Neural cell (in vitro differentiated cells): Measurements from ENCODE around the gene ZBTB17. TPM values are rescaled to one million over a fixed set of nuclear protein-coding genes. Genes with fewer than 3 reads are reported as not detected.

Source experiments
- H2AFZ ChIP-seq: fragments of 200-600, 300-800 bp; sonication (generic), shearing (Covaris generic); 2 replicates; pipeline ENCODE4 v1.6.0; 2014; ENCODE audit warnings: low read depth, mild to moderate bottlenecking, antibody characterized with exemption, low read length, moderate library complexity
- H3F3A ChIP-seq: fragments of 200-600 bp; shearing (Covaris generic); 2 replicates; pipeline ENCODE4 v1.6.1; 2016; ENCODE audit warnings: mild to moderate bottlenecking, moderate library complexity, mixed read lengths, antibody characterized with exemption, low read length; ENCODE audit not compliant: insufficient read depth, poor library complexity, severe bottlenecking
- H3K27ac ChIP-seq: fragments of 200-600, 300-800 bp; sonication (generic), shearing (Covaris generic); 2 replicates; pipeline ENCODE4 v1.5.1; 2014; ENCODE audit warnings: mild to moderate bottlenecking, low read length, moderate library complexity
- H3K27me3 ChIP-seq: fragments of 300-800, 200-600 bp; sonication (generic), shearing (Covaris generic); 2 replicates; pipeline ENCODE4 v1.6.0; 2014; ENCODE audit warnings: mild to moderate bottlenecking, low read depth, low read length, moderate library complexity; ENCODE audit not compliant: insufficient read depth
- H3K36me3 ChIP-seq: fragments of 300-800, 200-600 bp; sonication (generic), shearing (Covaris generic); 2 replicates; pipeline ENCODE4 v1.5.1; 2014; ENCODE audit warnings: mild to moderate bottlenecking, antibody characterized with exemption, low read length, moderate library complexity; ENCODE audit not compliant: insufficient read depth
- H3K4me2 ChIP-seq: fragments of 300-800, 200-600 bp; sonication (generic), shearing (Covaris generic); 2 replicates; pipeline ENCODE4 v1.6.0; 2014; ENCODE audit warnings: mild to moderate bottlenecking, low read length
- H3K4me3 ChIP-seq: fragments of 300-800, 200-600 bp; sonication (generic), shearing (Covaris generic); 2 replicates; pipeline ENCODE4 v1.5.1; 2014; ENCODE audit warnings: mild to moderate bottlenecking, low read length, moderate library complexity
- H3K79me2 ChIP-seq: fragments of 200-600 bp; shearing (Covaris generic); replicated peaks from 2 replicates; pipeline ENCODE4 v1.6.0; 2014; ENCODE audit warnings: mild to moderate bottlenecking, low read length, moderate library complexity; ENCODE audit not compliant: insufficient read depth
- H3K9ac ChIP-seq: fragments of 300-800, 200-600 bp; sonication (generic), shearing (Covaris generic); 2 replicates; pipeline ENCODE4 v1.6.1; 2016; ENCODE audit warnings: mild to moderate bottlenecking, low read length, mixed read lengths
- H3K9me2 ChIP-seq: fragments of 200-600 bp; shearing (Covaris generic); 2 replicates; pipeline ENCODE4 v1.6.1; 2016; ENCODE audit warnings: mild to moderate bottlenecking, low read length, mixed read lengths; ENCODE audit not compliant: insufficient read depth
- H3K9me3 ChIP-seq: fragments of 200-600, 300-800 bp; sonication (generic), shearing (Covaris generic); 2 replicates; pipeline ENCODE4 v1.6.1; 2016; ENCODE audit warnings: mild to moderate bottlenecking, mixed run types, low read length, moderate library complexity, mixed read lengths
- H4K20me1 ChIP-seq: fragments of 200-600 bp; shearing (Covaris generic); 2 replicates; pipeline ENCODE4 v1.6.1; 2016; ENCODE audit warnings: mild to moderate bottlenecking, mixed run types; ENCODE audit not compliant: insufficient read depth
- EP300 ChIP-seq: fragments of 450-650 bp; conservative IDR thresholded peaks from 2 replicates; pipeline ENCODE4 v1.6.1; 2014; ENCODE audit warnings: antibody characterized with exemption, mild to moderate bottlenecking, moderate library complexity; ENCODE audit not compliant: poor library complexity, severe bottlenecking
- EZH2 ChIP-seq: fragments of 200-600, 300-800 bp; shearing (Covaris generic), sonication (generic); IDR thresholded peaks from 2 replicates; pipeline ENCODE4 v1.6.1; 2014; ENCODE audit warnings: antibody characterized with exemption, low read length, borderline replicate concordance, mild to moderate bottlenecking; ENCODE audit not compliant: insufficient read depth, poor library complexity, severe bottlenecking
- MXI1 ChIP-seq: fragments of 450-650 bp; conservative IDR thresholded peaks from 2 replicates; pipeline ENCODE4 v1.6.1; 2014; ENCODE audit warnings: antibody characterized with exemption, mild to moderate bottlenecking; ENCODE audit not compliant: poor library complexity, severe bottlenecking
- POLR2AphosphoS5 ChIP-seq: IDR thresholded peaks from 2 replicates; pipeline ENCODE4 v1.6.1; 2012
- RAD21 ChIP-seq: fragments of 450-650 bp; conservative IDR thresholded peaks from 2 replicates; pipeline ENCODE4 v1.6.1; 2014; ENCODE audit warnings: antibody characterized with exemption, mild to moderate bottlenecking, moderate library complexity
- SMC3 ChIP-seq: fragments of 450-650 bp; conservative IDR thresholded peaks from 2 replicates; pipeline ENCODE4 v1.6.1; 2014; ENCODE audit warnings: antibody characterized with exemption, mild to moderate bottlenecking, moderate library complexity; ENCODE audit not compliant: poor library complexity
- TAF1 ChIP-seq: IDR thresholded peaks from 2 replicates; pipeline ENCODE4 v1.6.1; 2012; ENCODE audit warnings: low read depth
- polyA plus RNA-seq: library from polyadenylated mRNA; depleted of rRNA; stranded (reverse); fragments of >200 nt; gene quantifications from 2 replicates; pipeline ENCODE4 v1.2.3, GENCODE V29; 2014
- TF ChIP-seq, protein P1 (sequence below): fragments of 450-650 bp; IDR thresholded peaks from 2 replicates; pipeline ENCODE4 v1.5.1; 2014; ENCODE audit warnings: antibody characterized with exemption, mild to moderate bottlenecking, moderate library complexity; ENCODE audit not compliant: poor library complexity, severe bottlenecking
- TF ChIP-seq, protein P2 (sequence below): IDR thresholded peaks from 2 replicates; pipeline ENCODE4 v1.6.1; 2012; ENCODE audit warnings: borderline replicate concordance

ZBTB17 gene
- polyA plus RNA-seq, 1 donor from 2014 or later: 114 TPM

DNA sequence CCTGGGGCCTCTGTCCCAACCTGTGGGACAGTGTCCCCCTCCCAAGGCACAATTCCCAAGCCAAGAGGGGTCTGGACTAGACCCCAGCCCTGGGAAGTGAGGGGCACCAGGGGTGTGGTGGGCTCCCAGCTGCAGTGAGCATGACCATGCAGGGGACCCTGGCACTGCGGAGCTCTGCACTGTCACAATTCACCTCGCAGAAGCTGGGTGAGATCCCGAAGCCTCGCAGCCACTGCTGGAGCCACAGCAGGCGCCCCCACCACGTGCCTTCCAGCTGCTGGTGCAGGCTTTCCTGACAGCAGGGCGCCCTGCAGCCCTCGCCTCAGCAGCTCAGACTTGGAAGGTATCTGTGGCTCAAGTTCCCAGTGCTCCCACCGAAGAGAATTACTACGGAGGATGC lies 18.2 kb upstream of the ZBTB17 start:
- no peak overlapping the region for H3K27ac ChIP-seq
- H4K20me1 ChIP-seq: no peaks in the 10 kb centered on the region
- no peak overlapping the region for H3K4me3 ChIP-seq
- TF ChIP-seq, protein P1, sequence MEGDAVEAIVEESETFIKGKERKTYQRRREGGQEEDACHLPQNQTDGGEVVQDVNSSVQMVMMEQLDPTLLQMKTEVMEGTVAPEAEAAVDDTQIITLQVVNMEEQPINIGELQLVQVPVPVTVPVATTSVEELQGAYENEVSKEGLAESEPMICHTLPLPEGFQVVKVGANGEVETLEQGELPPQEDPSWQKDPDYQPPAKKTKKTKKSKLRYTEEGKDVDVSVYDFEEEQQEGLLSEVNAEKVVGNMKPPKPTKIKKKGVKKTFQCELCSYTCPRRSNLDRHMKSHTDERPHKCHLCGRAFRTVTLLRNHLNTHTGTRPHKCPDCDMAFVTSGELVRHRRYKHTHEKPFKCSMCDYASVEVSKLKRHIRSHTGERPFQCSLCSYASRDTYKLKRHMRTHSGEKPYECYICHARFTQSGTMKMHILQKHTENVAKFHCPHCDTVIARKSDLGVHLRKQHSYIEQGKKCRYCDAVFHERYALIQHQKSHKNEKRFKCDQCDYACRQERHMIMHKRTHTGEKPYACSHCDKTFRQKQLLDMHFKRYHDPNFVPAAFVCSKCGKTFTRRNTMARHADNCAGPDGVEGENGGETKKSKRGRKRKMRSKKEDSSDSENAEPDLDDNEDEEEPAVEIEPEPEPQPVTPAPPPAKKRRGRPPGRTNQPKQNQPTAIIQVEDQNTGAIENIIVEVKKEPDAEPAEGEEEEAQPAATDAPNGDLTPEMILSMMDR: no peak
- TF ChIP-seq EZH2 (no peak), RAD21 (no peak), MXI1 (no peak), TAF1 (no peak), SMC3 (no peak), POLR2AphosphoS5 (no peak), EP300 (no peak)
- TF ChIP-seq, protein P2, sequence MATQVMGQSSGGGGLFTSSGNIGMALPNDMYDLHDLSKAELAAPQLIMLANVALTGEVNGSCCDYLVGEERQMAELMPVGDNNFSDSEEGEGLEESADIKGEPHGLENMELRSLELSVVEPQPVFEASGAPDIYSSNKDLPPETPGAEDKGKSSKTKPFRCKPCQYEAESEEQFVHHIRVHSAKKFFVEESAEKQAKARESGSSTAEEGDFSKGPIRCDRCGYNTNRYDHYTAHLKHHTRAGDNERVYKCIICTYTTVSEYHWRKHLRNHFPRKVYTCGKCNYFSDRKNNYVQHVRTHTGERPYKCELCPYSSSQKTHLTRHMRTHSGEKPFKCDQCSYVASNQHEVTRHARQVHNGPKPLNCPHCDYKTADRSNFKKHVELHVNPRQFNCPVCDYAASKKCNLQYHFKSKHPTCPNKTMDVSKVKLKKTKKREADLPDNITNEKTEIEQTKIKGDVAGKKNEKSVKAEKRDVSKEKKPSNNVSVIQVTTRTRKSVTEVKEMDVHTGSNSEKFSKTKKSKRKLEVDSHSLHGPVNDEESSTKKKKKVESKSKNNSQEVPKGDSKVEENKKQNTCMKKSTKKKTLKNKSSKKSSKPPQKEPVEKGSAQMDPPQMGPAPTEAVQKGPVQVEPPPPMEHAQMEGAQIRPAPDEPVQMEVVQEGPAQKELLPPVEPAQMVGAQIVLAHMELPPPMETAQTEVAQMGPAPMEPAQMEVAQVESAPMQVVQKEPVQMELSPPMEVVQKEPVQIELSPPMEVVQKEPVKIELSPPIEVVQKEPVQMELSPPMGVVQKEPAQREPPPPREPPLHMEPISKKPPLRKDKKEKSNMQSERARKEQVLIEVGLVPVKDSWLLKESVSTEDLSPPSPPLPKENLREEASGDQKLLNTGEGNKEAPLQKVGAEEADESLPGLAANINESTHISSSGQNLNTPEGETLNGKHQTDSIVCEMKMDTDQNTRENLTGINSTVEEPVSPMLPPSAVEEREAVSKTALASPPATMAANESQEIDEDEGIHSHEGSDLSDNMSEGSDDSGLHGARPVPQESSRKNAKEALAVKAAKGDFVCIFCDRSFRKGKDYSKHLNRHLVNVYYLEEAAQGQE: no peak
- no peaks in the 10 kb centered on the region for H3K79me2 ChIP-seq
- no peaks in the 10 kb centered on the region for H3K9me2 ChIP-seq
- no peaks in the 10 kb centered on the region for H3K36me3 ChIP-seq
- no peaks in the 10 kb centered on the region for H3K27me3 ChIP-seq
- H3K4me2 ChIP-seq: no peak overlapping the region
- no peaks in the 10 kb centered on the region for H3K9me3 ChIP-seq
- H2AFZ ChIP-seq: no peak overlapping the region
- no peak overlapping the region for H3K9ac ChIP-seq
- no peaks in the 10 kb centered on the region for H3F3A ChIP-seq

DNA sequence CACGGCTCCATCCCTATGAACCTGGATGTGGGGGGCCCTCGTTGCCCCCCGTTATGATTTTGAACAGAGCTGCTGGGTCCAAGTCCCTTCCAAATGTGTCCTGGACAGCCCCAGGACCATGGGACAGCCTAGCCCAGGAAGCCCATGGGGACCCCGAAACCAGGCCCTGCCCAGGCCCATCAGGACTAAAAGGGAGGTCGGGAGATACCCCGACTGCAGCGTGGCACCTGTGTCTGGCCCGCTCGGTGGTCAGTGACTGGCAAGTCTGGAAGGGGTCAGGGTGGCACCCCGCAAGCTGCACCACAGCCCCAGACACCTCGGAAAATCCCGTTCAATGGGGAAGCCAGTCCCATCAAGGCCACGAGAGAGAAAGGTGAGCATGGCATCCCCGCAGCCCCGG lies 17.8 kb upstream of the ZBTB17 start:
- no peak overlapping the region for H3K27ac ChIP-seq
- no peak overlapping the region for H3K4me3 ChIP-seq
- H3K9ac ChIP-seq: no peak overlapping the region
- no peak overlapping the region for H3K4me2 ChIP-seq
- no peaks in the 10 kb centered on the region for H3K79me2 ChIP-seq
- no peaks in the 10 kb centered on the region for H3K27me3 ChIP-seq
- H3K9me3 ChIP-seq: no peaks in the 10 kb centered on the region
- no peak overlapping the region for H2AFZ ChIP-seq
- H4K20me1 ChIP-seq: no peaks in the 10 kb centered on the region
- TF ChIP-seq EP300 (no peak), MXI1 (no peak), RAD21 (no peak), TAF1 (no peak), SMC3 (no peak), POLR2AphosphoS5 (no peak), EZH2 (no peak)
- TF ChIP-seq, protein P2: no peak
- TF ChIP-seq, protein P1: no peak
- H3K9me2 ChIP-seq: no peaks in the 10 kb centered on the region
- H3K36me3 ChIP-seq: no peaks in the 10 kb centered on the region
- H3F3A ChIP-seq: no peaks in the 10 kb centered on the region
